Ramos (cell line): ENCODE results near the gene MAEA.

Source experiments
- in situ Hi-C: fragments of 300-500 bp; cut with MboI; formaldehyde crosslinking; loops from one replicate; pipeline ENCODE4 v1.14.3; 2022; ENCODE audit warnings: low sequenced_read_pairs; ENCODE audit not compliant: unreplicated experiment

MAEA gene

DNA sequence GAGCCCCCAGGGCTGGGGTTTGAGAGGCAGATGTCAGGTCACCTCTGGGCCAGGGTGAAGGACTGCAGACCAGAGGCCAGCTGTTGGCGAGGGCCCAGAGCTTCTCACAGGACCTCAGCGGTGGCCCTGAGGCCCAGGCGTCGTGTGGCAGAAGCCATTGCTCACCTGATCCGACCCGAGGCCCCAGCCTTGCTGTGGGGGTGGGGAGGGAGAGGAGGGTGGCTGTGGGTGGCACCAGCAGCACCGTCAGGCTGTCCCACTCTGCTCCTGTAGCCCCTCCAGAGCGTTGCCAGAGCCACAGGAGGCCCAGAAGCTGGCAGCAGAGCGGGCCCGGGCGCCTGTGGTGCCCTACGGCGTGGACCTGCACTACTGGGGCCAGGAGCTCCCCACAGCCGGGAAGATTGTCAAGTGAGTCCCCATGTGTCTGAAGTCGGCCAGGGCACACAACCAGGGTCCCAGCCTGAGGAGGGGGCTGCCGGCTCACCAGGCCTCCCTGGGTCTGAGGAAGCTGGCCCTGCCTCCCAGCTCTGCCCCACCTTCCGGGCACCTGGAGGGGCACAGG lies 86.2 kb downstream of the MAEA start:
- in situ Hi-C loops = no loop called here

DNA sequence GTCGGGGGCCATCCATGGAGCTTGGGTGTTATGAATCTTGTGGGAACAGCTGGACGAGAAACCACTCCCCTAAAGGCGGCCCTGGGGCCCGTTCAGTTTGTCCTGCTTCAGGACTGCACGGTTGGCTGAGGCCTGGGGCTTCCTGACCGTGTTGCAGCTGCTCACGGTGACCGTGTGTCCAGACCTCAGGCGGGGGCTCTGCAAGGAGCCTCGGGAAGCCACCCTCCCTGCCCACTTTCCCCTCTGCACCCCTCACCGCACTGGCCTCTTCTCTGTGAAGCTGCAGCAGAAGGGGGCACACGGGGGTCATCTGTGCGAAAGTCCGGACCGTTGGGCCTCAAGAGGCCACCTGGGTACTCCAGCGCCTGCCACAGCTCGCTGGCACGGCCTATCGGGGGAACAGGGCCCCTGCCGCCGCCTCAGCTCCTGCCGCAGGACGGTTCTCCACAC lies 86.7 kb downstream of the MAEA start:
- in situ Hi-C loops = no loop called here

DNA sequence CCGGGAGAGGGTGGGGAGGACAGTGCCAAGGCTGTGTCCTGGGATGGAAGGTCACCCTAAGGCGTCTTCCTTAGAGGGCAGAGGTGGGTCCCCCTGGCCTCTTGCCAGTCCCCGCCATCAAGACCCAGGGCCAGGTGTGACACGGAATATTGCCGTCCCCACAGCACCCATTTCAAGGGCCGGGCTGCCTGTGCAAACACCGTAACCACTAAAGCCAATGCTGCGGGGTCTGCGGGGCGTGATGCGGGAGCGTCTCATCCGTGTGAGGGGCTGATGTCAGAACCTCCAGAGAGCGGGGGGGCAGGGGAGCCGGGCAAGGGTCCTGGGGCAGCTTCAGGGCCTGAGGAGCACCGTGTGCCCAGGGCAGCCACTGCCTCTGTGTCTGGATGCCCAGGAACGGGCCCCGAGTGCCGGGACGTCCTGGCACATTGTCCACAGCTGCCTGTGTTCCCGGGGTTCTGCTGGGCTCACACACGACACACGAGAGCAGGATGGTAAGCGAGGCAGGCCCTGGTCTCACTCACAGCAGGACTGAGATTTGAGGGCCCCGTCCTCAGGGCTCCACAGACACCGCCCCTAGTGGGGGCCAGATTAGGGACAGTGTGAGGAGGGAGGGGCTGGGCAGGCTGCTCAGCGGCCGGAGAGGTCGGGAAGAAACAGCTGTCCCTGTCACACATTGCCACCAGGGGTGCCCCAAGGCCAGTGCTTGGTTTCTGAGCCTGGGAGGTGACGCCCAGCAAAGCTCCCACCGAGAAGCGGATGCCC lies 87.3 kb downstream of the MAEA start:
- in situ Hi-C loops = no loop called here

DNA sequence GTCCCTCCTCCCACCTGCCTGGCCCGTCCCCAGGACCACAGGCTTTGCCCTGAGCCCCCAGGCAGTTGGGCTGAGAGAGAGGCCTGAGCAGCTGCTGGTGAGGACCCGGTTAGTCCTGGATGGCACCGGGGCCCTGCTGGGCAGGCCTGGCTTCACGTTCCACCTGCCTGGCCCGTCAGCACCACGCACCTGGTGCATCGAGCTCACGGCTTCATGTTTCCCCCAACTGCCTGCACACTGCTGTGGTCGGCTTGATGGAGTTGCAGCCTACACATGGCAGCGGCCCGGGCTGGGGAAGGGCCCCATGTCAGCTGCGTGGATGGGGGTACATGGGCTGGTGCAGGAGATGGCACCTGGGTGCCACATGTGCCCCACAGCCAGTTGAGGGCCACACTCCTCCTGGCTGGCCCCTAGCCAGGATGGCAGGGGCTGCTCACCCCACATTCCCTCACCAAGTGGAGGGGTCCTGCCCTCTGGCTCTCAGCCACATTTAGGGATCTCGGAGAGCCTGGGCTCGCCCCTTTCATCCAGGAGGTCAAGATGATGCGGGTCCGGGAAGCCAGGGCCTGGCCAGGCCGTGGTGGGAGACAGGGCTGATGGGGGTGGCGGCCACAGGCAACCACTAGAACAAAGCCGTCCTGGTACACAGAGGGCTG lies 88.0 kb downstream of the MAEA start:
- in situ Hi-C loops = no loop called here

DNA sequence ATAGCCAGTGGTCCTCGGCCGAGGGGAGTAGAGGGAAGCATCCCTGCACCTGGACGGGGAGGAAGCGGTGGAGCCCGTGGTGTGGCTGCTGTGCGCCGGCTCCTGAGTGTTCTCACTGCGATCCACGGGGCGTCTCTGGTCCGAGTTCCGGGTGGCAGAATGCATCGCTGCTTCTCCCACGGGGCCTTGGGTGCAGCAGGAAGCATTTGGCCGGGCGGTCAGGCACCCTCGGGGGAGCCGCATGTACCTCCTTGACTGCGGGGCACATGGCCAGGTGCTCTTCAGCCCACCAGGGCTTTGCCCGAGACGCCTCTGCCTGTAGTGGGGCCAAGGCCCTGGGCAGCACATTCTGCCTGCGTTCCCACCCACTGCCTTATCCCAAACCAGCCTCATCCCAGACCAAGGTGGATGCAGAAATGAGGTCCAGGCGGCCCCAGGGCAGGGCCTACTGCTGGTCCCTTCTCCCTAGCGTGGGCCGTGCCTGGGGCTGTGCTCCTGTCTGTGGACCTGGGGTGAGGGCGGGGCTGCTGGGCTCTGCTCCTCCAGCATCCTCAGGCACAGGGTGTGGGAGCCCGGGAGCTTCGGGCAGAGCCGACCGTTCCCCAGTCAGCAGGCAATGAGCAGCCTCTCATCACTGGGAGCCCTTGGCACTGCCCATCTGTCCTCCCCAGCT lies 89.0 kb downstream of the MAEA start:
- in situ Hi-C loops = no loop called here

GRCh38 chr4:1379351-1379781 lies 89.7 kb downstream of the MAEA start:
- in situ Hi-C loops = no loop called here

- in situ Hi-C loops = no loop called here
These were observed 90.2 kb downstream of the MAEA start for GRCh38 chr4:1379801-1380331.

GRCh38 chr4:1380368-1381151 lies 90.9 kb downstream of the MAEA start:
- in situ Hi-C loops = no loop called here

DNA sequence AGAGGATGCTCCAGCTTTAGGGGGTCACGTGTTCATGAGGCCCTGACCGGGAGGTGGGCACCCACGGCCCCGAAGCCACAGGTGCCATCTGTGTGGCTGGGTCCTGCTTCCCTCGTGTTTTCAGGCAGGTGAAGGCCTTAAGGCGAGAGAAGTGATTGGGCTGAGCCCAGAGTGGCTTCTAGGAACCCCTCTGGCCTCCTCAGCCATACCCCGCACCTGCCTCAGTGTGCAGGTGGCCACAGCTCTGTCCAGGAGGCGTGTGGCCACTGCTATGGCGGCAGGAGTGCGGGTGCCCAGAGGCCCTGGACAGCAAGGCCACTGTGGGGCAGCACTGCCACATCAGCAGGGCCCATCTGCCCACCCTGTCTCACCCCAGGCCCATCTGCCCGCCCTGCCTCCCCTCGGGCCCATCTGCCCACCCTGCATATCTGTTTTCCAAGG lies 91.5 kb downstream of the MAEA start:
- in situ Hi-C loops = no loop called here

GRCh38 chr4:1381944-1382541 lies 92.4 kb downstream of the MAEA start:
- in situ Hi-C loops = no loop called here

- in situ Hi-C loops = no loop called here
These were observed 93.4 kb downstream of the MAEA start for GRCh38 chr4:1382776-1383727.

DNA sequence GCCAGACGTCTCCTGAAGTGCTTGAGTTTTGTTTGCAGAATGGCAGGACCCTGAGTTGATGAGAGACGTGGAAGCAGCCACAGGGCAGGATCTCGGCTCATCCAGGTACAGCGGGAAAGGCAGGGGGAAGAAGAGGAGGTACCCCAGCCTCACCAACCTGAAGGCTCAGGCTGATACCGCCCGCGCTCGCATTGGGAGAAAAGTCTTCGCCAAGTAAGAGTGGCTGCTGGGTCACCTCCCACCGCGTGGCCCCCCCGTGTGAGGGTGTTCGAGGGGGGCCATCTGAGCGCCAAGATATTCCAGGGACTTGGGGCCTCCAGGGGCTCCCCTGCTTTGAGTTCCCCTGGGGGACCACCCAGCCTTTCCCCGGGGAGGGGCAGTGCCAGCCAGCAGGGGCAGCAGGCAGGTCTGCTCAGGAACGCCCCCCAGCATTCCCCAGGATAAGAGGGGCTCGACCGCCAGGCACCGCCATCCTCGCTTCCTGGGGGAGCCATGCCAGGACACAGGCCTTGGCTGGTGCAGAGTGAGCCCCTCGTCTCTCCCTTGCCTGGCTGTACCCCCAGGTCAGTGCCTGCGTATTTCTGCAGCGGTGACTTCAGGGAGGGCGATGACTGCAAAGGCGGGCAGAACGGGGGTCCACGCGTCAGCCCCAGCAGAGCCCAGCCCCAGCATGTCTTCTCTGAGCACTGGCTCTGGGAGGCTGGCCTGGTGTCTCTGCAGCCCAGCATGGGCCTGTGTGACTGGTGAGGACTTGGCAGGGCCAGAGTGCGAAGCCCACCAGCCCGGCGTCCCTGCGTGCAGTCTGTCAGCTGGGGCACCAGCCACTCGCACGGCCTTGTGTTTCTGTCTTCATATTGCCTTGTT lies 94.3 kb downstream of the MAEA start:
- in situ Hi-C loops = no loop called here

GRCh38 chr4:1384675-1385372 lies 95.1 kb downstream of the MAEA start:
- in situ Hi-C loops = no loop called here

- in situ Hi-C loops = no loop called here
These were observed 96.0 kb downstream of the MAEA start for GRCh38 chr4:1385373-1386340.
